DMS153 treated with DMSO at 0.1 percent for 48 hours (cell line): Measurements from ENCODE around the gene TREM2.

Experiments used
- DNase-seq: peaks from one replicate; lab custom pipeline; 2025; ENCODE audit not compliant: unreplicated experiment; lab: John Stamatoyannopoulos, UW

The TREM2 gene

GRCh38 chr6:41184761-41185160 is 21.8 kb upstream of the TREM2 start:
- no peak for DNase-seq

GRCh38 chr6:41182069-41183034 is 19.4 kb upstream of the TREM2 start:
- DNase-seq = peak; percentile 47

- no peak for DNase-seq
Measured at GRCh38 chr6:41181566-41181965, 18.6 kb upstream of the TREM2 start.

- no peak for DNase-seq
Measured at GRCh38 chr6:41179163-41179562, 16.2 kb upstream of the TREM2 start.

GRCh38 chr6:41177695-41178094 is 14.8 kb upstream of the TREM2 start:
- DNase-seq = no peak

GRCh38 chr6:41177287-41177686 is 14.4 kb upstream of the TREM2 start:
- no peak for DNase-seq

- no peak for DNase-seq
Measured at GRCh38 chr6:41176189-41176588, 13.3 kb upstream of the TREM2 start.

GRCh38 chr6:41175084-41175483 is 12.2 kb upstream of the TREM2 start:
- DNase-seq = no peak

GRCh38 chr6:41174610-41175009 is 11.7 kb upstream of the TREM2 start:
- no peak for DNase-seq

GRCh38 chr6:41171908-41172307 is 9.0 kb upstream of the TREM2 start:
- DNase-seq = no peak

- DNase-seq = no peak
Measured at GRCh38 chr6:41170547-41171160, 7.7 kb upstream of the TREM2 start.

- no peak for DNase-seq
Measured at GRCh38 chr6:41167173-41167963, 4.5 kb upstream of the TREM2 start.

- no peak for DNase-seq
Measured at GRCh38 chr6:41164551-41165120, 1.7 kb upstream of the TREM2 start.

GRCh38 chr6:41163419-41163717 is 452 bp upstream of the TREM2 start:
- DNase-seq = no peak

- no peak for DNase-seq
Measured at GRCh38 chr6:41161851-41162552, 914 bp downstream of the TREM2 start.

- DNase-seq = no peak
Measured at GRCh38 chr6:41161380-41161779, 1.5 kb downstream of the TREM2 start.

- DNase-seq = no peak
Measured at GRCh38 chr6:41160933-41161332, 2.0 kb downstream of the TREM2 start.

- DNase-seq = peak; percentile 73
Measured at GRCh38 chr6:41159415-41160082, 3.4 kb downstream of the TREM2 start.

GRCh38 chr6:41157323-41157722 is 5.6 kb downstream of the TREM2 start:
- no peak for DNase-seq

- DNase-seq = no peak
Measured at GRCh38 chr6:41156771-41157170, 6.1 kb downstream of the TREM2 start.
